ENCODE measurements around the gene METRN.

METRN gene

GRCh38 chr16:693364-693763, 21.6 kb upstream of the METRN start:
- no peak for DNase-seq

DNA sequence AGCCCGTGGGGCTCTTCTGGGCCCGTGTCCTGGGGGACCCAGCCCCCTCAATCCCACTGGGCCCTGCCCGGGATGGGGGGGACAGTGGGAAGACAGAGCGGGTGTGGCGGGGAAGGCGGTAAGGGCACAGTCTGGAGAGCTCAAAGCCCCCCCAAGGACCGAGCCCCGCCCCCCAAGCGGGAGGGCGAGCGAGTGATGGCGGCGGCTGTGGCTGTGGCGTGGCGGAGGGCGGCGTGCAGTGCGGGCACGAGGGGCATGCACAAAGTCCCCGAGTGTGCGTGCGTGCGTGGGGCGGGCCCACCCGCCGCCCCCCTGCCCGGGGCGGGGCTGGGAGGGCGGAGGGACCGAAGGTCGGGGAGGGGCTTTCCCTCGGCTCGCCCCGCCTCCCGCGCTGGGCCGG, 21.2 kb upstream of the METRN start:
- DNase-seq = no peak

DNA sequence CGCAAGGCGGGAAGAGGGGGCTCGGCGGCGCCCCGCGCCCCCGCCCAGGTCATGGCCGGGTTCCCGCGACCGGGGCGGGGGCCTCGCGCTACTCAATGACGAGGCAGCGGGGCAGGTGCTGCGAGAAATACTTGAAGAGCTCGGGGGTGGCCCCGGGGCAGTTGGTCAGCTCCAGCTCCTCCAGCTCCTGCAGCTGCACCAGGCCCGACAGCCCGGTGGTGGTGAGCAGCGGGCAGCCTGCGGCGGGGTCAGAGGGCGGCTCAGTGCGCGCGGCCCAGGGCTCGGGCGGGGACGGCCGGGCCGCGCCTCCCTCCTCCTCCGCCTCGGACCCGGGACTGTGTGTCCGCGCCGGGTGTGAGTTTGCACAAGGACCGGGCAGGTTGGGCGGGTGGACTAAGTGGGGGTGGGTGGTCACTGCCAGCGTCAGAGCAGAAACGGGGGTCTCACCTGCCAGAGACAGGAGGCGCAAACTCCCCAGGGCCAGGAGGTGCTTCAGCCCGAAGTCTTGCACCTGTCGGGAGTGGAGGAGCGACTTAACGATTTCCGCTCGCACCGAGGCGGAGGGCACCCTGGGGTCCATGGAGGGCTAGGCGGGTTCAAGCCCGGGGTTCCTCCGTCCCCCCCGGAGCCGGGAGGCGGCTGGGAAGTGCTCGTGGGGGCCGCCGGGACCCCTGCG, 20.6 kb upstream of the METRN start:
- no peak for DNase-seq

DNA sequence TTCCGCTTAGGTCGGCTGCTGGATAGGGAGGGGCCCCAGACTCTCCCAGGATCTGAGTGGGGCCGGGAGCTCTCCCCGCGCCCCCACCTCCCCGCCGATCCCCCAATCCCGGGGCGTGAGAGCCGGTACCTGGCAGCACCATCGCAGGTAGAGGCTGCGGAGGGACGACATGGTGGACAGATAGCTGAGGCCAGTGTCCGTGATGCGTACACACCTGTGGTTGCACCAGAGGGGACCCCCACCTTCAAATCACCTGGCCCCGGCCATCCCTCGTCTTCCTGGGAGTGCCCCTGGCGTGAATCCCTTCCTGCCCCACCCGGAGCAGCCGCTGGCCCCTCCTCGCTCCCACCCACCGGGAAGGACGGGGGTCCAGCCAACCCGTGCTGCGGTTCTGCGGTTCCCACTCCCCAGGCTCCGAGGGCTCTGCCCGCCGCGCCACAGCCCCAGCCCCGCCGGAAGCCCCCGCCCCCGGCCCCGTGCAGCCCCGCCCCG, 20.0 kb upstream of the METRN start:
- DNase-seq = no peak

- DNase-seq = no peak
These were observed 19.4 kb upstream of the METRN start for GRCh38 chr16:695355-696089.

- no peak for DNase-seq
These were observed 15.8 kb upstream of the METRN start for GRCh38 chr16:698911-699671.

- DNase-seq = peak; percentile 21
These were observed 14.0 kb upstream of the METRN start for GRCh38 chr16:700684-701584.

- no peak for DNase-seq
These were observed 12.6 kb upstream of the METRN start for GRCh38 chr16:702341-702740.

DNA sequence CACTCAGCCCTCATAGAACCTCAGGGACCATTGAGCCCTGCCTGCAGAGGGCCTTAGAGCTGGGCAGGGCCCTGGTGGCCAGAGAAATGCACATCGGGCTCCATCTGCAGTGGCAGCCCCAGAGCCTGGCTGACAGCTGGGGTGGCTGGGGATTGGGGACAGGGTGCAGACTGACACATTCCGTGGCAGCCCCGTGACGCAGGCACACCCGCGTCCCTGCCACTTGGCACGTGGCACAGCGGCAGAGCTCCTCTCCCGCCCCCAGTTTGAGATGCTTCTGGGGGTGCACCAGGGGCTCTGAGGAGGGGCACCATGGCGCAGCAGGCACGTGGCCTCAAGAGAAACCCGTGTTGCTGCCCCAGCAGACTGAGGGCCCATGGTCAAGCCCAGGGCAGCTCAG, 11.5 kb upstream of the METRN start:
- DNase-seq = no peak

DNA sequence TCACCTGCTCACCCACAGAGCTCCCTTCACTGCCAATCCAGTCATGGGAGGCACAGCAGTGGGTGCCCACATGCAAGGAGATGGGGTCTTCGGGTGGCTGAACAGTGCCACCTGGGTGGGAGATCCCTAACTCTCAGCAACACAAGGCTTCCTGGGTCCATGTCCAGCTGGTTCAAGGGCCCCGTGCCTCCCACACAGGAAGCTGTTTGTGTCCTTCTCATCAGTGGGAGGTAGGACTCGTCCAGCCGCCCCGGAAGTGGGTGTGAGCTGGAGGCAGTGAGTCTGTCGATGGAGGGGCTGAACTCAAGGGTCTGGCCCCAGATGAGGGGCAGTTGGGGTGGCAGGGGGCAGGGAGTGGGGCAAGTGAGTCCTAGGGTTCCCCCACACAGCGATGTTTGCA, 10.9 kb upstream of the METRN start:
- DNase-seq = no peak

DNA sequence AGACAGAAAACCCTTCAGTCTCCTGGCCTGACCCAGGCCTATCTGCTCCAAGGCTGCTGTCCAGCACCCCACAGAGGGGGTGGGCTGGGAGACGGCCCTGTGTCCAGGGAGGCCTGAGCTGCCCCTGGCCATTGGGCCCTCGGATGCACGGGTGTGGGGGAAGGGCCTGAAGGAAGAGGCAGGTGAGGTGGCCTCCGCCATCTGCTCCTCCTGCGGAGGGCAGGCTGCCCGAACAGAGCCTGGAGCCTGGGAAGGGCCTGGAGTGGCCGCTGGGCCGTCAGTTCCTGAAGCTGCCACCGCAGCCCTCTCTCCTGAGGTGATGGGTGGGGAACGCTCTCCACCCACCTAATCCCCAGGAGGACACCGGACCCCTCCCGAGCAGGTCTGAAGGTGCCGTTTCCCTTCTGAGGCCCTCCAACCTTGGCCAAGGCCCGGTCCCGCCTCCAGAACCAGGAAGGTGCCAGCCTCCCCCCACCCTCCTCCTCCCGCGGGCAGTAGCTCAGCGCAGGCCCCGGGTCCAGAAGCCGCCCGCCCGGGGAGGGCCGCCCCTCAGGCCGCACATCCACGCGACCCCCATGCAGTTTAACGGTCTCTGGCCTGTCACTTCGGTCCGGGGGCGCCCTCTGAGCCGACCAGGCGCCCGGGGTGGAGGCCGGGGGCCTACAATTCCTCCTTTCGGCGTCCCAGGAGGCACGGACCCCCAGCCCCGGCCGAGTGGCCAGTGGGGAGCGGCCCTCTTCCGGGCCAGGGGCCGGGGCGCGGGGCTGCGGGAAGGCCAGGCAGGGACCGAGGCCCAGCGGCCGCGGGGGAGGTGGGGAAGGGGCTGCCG, 10.2 kb upstream of the METRN start:
- DNase-seq = no peak

DNA sequence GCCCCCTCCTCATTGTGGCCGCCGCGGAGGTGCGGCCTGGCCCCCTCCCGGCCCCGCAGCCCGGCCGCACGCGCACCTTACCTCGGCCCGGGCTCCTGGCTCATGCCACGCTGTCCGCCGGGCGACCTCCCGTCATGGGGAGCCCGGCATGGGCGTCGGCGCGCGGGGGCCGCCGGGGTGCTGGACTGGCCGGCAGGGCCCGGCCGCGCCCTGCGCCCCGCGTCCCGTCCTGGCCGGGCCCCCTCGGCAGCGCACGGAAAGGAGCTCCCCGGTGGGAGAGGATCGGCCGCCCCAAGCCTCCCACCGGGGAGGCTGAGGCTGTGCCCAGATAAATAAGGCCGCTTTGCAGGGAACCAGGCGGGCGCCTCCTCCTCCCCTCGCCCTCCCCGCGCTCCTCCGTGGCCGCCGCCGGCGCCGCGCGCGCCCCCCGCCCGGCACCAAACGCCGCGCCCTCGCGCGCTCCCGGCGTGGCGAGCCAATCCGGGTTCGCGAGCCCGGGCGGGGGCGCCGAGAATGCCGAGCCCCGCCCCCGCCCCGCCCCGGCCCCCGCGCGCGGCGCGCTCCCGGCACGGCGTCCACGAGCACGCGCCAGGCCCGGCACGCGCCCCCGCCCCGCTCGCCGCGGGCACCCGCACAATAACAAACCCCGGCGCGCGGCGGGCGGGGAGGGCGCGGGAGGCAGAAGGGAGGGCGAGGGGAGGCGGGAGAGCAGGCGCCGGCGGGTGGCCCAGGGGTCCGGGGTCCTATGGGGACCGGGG, 9.3 kb upstream of the METRN start, which contains the start of gene FBXL16:
Gene FBXL16, minus strand, starts transcription at position 371 of the 758 bp plus-strand sequence. CDS start 8,396 bp downstream, outside the sequence.
- no peak for DNase-seq

DNA sequence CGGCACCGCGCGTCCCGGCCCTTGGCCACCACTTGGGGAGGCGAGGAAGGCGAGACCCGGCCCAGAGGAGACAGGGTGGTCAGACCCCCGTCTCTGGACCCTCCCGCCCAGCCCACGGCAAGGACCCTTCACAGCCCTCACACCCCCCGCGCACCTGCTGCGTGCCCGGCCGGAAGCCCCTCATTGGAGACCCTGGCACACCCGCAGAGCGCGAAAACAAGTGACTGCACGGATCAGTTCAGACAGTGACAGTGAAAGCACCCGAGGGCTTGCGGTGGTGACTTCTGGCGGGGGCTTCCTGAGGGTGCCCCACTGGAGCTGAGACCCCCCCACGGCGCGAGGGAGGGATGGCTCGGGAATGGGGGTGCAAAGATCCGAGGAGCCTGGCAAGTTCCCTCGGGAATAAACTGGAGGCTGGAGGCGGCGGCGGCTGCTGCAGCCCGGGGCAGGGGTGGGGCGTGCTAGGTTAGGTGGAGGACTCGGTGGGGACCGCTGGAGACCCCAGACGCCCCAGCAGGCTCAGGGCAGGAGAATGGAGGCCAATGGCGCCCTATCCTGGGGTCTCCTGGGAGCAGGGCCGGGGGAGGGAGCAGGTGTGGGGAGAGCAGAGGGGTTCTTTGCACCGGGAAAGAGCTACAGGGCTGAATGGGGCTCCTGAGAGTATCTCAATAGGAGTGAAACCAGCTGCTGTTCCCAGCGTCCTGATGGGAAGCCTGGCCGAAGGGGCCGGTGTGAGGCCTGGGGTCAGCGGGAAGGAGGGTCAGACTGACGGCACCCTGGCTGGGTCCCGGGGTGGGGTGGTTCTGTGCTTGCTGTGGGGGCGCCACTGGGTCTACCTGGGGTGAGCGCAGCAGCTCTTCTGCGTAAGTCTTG, 8.5 kb upstream of the METRN start:
- DNase-seq = no peak

DNA sequence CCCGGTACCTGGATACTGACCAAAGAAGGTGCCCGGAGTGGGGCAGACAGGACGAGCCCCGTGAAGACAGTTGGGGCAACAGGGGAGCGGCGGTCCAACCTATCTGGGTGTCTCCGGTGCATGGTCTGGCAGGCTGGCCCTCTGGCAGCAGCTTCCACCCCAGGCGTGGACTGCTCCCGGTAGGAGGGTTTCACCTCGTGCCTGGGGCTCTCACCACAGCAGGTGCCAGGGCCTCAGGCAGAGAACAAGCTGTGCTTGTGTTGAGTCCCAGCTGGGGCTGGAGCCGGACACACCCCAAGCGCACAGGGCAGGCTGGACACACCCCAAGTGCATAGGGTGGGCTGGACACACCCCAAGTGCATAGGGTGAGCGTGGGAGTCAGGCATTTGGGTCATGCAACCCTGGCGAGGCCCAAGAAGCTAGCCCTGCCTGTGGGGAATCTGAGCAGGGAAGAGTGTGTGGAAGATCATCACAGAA, 7.8 kb upstream of the METRN start:
- DNase-seq = no peak

DNA sequence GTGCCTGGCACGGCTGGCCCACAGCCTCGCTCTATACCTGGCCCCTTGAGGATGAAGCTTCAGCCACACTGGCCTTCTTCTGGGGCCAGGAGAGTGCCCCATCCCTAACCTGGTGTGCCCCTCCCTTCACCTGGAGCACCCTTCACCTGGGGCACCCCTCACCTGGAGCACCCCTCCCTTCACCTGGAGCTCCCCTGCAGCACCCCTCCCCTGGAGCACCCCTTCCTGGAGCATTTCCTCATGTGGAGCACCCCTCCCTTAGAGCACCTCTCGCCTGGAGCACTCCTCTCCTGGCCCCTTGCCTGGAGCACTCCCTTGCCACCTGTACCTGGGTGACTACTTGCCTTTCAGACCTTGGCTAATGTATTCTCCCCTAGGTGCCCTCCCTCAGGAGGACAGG, 6.9 kb upstream of the METRN start:
- no peak for DNase-seq

DNA sequence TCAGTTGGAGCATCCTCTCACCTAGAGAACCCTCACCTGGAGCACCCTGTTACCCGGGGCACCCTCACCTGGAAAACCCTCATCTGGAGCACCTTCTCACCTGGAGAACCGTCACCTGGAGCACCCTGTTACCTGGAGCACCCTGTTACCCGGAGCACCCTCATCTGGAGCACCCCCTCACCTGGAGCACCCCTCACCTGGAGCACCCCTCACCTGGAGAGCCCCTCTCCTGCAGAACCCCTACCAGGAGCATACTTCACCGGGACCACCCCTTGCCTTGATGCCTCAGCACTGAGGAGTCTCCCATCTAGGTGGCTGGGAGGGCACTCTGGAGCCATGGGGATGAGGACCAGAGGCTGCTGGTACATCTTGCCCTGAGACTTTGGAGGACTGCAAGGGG, 6.0 kb upstream of the METRN start:
- DNase-seq = no peak

DNA sequence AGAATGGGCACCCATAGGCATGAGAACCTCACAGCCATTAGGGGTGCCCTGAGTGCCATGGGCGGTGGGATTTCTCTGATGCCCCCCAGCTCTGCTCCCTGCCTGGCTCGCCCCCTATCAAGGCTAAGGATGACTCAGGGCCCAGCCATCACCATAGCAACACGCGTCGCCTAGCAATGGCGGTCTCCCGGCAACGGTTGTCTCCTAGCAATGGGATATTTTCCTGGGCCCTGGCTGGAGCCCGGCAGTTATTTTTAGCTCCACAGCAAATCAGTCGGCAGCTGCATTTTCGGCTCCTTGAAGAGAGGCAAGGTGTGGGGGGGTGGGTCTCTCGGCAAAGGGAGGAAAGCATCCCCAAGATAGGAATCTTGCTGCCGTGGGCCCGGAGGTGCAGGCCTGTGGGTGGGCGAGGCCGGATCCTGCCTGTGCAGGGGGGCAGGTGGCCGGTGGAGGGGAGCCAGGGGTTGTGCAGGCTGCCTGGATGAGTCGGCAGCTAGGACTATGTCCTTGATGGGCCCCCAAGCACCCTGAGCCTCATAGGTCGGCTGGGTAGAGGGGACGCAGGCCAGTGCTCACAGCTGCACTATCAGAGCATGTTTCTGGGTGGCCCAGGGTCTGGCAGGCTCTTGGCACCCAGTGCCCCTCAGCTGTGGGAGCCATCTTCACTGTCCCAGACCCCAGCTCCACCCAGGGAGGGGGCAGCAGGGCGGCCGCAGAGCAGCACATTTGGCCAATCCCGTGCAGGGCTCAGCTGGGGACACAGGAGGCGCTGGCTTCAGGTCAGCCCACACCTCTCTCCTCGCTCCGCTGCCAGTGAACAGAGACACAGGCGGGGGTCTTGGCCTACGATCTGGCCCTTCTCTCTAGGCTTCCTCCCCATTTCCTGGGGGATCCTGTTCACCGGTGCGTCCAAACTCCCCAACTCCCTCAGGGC, 5.1 kb upstream of the METRN start:
- DNase-seq = peak; percentile 80

- no peak for DNase-seq
These were observed 4.3 kb upstream of the METRN start for GRCh38 chr16:710500-711075.

All from fibroblast of skin of scalp (primary cell).